ENCODE measurements around the gene TRIM50.
"Not testable (repeated sequence)": the region's sequence is repeated elsewhere in the genome, so short reads cannot be mapped to it uniquely, and the experiment has no call there.

The TRIM50 gene

GRCh38 chr7:73332447-73332846 is 4.6 kb upstream of the TRIM50 start:
- no peak overlapping the region for H3K27ac ChIP-seq
- TF ChIP-seq CTCF (conservative IDR thresholded peaks at IDR 0.05) = no peak

DNA sequence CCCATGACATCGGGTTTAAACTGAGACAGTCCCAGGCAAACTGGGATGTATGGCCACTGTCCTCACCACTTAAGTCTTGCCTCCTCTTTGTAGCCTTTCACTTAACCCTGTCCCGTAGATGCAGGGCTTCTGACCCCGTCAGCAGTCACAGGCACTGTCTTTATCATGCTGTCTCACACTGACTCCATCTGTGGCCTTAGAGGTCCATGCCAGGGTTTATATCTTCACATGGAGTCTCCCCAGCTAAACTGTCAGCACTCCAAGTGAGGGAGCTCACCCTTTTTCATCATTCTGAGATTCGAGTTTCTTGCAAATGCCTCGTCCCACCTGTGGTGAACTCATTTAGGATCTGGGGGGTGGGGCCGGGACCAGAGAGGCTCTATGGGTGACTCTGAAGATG is 2.9 kb upstream of the TRIM50 start:
- TF ChIP-seq CTCF (conservative IDR thresholded peaks at IDR 0.05) = no peak
- no peak for TF ChIP-seq ZFX (IDR thresholded peaks at IDR 0.05)
- no peak overlapping the region for H3K27ac ChIP-seq

DNA sequence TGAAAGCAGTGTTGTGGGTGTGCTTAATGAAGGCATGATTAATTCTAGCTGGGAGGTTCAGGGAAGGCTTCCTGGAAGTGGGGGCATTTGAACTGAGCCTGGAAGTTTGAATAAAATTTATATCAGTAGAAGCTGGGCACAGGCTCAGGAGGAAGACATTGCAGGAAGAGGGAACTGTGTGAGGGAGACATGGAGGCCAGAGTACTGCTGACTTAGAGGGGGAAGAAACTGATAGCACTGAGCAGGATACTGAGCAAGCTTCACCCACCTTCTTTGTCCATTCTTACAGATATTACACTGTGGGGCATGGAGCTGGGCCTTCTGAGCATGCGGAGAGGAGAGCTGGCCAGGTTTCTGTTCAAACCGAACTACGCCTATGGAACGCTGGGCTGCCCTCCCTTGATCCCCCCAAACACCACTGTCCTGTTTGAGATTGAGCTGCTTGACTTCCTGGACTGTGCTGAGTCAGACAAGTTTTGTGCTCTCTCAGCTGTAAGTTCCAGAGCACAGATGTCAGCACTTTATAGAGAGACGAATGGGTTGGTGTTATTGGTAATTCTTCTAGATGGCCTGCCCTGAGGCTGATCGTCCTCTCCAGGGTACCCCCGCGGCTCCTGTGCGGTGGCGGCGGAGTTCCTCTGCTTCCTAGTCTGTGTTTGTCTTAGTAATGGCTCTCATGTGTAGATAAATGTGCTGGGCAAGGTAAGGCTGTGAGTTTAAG is 2.1 kb upstream of the TRIM50 start:
- TF ChIP-seq CTCF (conservative IDR thresholded peaks at IDR 0.05) (no peak), ZFX (IDR thresholded peaks at IDR 0.05) (no peak)
- H3K27ac ChIP-seq = no peak overlapping the region

- TF ChIP-seq CTCF (conservative IDR thresholded peaks at IDR 0.05) = no peak
- no peak for TF ChIP-seq ZFX (IDR thresholded peaks at IDR 0.05)
- no peak overlapping the region for H3K27ac ChIP-seq
Observed at GRCh38 chr7:73328696-73329095, 814 bp upstream of the TRIM50 start.

- not testable (repeated sequence) for H3K27ac ChIP-seq
Observed at GRCh38 chr7:73327449-73327848, 433 bp downstream of the TRIM50 start.

DNA sequence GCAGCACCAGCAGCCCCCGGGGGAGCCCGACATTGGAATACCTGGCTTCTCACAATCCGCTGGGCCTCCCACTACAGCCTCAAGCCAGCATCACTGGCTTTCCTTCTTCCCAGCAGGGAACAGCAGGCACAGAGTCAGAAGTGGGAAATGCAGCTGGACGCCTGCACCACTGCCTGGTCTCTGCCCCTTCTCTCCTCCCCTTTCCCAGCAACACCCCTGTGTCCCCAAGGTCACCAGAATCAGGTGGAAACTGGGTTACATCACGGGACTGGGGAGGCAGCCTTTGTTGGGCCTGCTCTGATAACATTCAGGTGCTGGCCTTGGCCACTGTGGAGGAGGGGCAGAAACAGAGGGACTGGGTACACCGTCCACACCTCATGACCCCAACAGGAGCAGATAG is 2.5 kb downstream of the TRIM50 start:
- not testable (repeated sequence) for H3K27ac ChIP-seq

- H3K27ac ChIP-seq = not testable (repeated sequence)
- TF ChIP-seq CTCF (conservative IDR thresholded peaks at IDR 0.05) = peak; percentile 74
Observed at GRCh38 chr7:73324081-73324845, 3.6 kb downstream of the TRIM50 start.

DNA sequence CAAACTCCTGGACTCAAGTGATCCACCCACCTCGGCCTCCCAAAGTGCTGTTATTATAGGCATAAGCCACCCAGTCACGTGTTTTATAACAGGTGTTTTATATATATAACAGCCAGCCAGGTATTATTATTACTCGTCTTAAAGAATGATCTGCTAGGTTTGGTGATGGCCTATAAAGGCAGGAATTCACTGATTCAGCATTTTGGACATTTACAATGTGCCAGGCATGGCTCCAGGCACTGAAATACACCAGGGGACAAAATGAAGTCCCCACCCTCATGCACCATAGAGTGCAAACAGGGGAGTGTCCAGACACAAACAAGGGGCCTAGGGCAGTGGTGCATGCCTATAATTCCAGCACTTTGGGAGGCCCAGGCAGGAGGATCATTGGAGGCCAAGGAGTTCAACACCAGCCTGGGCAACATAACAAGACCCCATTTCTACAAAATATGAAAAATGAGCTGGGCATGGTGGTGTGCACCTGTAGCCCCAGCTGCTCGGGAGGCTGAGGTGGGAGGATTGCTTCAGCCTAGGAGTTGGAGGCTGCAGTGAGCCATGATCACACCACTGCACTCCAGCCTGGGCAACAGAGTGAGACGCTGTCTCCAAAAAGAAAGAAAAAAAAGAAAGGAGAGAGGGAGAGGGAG is 4.3 kb downstream of the TRIM50 start:
- H3K27ac ChIP-seq = not testable (repeated sequence)

DNA sequence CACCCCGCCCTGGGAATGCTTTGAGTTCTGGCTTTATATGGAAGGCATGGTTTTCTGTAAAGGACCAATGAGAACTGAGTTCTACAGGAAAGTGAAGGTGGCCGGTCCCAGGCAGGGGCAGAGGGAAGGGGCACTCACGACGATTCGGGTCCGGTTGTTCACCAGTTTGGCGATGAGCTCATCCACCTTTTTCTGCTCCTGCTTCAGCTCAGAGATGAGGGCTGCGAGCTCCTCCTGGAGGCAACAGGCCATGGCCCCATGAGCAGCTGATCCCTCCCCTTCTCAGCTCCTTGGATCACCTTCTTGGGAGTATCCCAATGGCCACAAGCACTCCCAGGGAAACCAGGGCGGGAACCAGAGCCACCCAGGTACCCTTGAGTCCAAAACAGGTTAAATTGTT is 7.9 kb downstream of the TRIM50 start:
- H3K27ac ChIP-seq = not testable (repeated sequence)

GRCh38 chr7:73319541-73319940 is 8.3 kb downstream of the TRIM50 start:
- H3K27ac ChIP-seq = not testable (repeated sequence)

GRCh38 chr7:73318656-73319204 is 9.2 kb downstream of the TRIM50 start:
- H3K27ac ChIP-seq = not testable (repeated sequence)

Data from C4-2B (cell line).